ENCODE measurements around the gene PFDN4.

PFDN4 gene

DNA sequence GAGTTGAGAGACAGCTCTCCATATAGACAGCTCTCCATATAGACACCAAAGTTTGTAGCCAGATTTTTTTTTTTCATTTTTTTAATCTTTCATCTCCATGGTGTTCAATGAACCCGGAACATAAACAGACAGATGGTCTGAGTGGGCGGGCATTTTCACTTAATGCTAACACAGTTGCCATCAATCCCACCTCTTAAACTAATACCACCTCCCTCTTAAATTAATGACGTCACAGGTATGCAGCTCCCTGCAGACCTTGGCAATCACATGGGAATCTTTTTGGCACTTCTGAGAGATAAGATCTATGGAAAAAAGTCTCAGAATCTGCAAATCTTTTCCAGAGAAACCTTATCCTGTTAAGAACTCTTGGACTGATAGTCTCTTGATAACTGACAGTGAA is 43.2 kb downstream of the PFDN4 start:
- H3K36me3 ChIP-seq (replicated peaks in 1 of 2; ENCODE audit: control insufficient read depth in 2 of 2, insufficient read depth in 2 of 2, low read length in 2 of 2) = no peaks in the 10 kb centered on the region
- no CpG with 5 or more reads among the region's 3 CpGs for WGBS, 2 donors (ENCODE audit: extremely low coverage in 2 of 2, insufficient read length in 2 of 2, insufficient replicate concordance in 1 of 2)

DNA sequence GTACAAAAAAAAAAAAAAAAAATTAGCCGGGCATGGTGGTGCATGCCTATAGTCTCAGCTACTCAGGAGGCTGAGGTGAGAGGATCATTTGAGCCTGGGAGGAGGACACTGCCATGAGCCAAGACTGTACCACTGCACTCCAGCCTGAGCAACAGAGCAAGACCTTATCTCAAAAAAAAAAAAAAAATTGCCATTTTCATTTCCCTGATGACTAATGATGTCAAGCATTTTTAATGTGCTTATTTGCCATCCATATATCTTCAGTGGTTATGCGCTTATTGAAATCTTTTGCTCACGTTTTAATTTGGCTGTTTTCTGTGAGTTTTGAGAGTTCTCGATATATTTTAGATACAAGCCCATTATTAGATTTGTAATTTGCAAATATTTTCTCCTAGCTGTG is 46.7 kb downstream of the PFDN4 start:
- H3K36me3 ChIP-seq (replicated peaks in 1 of 2; ENCODE audit: control insufficient read depth in 2 of 2, insufficient read depth in 2 of 2, low read length in 2 of 2) = no peaks in the 10 kb centered on the region
- H3K4me3 ChIP-seq (ENCODE audit: low read length in 2 of 2) = no peak overlapping the region
- no peak overlapping the region for H3K18ac ChIP-seq (ENCODE audit: low read length)
- H2BK12ac ChIP-seq (ENCODE audit: low read length) = no peak overlapping the region
- no peak overlapping the region for H4K8ac ChIP-seq (ENCODE audit: low read depth, low read length)
- no peak overlapping the region for H3K9ac ChIP-seq (ENCODE audit: low read depth, low read length, poor library complexity)
- no peak overlapping the region for H3K14ac ChIP-seq (ENCODE audit: low read length)
- no peak overlapping the region for H3K4me2 ChIP-seq (ENCODE audit: insufficient read depth, low read length, poor library complexity, severe bottlenecking)
- H3K27me3 ChIP-seq (ENCODE audit: control insufficient read depth in 3 of 3, insufficient read depth in 3 of 3, low read depth in 1 of 3, low read length in 3 of 3) = no peaks in the 10 kb centered on the region
- H3K4ac ChIP-seq (ENCODE audit: low read length) = no peak overlapping the region
- no peaks in the 10 kb centered on the region for H3K4me1 ChIP-seq (ENCODE audit: control insufficient read depth in 2 of 2, insufficient read depth in 1 of 2, low read depth in 1 of 2, low read length in 2 of 2)
- no peak overlapping the region for H4K91ac ChIP-seq (ENCODE audit: low read depth, low read length, poor library complexity)
- no peak overlapping the region for H2BK5ac ChIP-seq (ENCODE audit: low read length)
- peaks cover 0 to 2% of the 10 kb centered on the region in 2 donors for H3K9me3 ChIP-seq (replicated peaks in 1 of 2; ENCODE audit: control insufficient read depth in 2 of 2, insufficient read depth in 1 of 2, low read depth in 1 of 2, low read length in 2 of 2)
- H3K27ac ChIP-seq (replicated peaks; ENCODE audit: low read length) = no peak overlapping the region
- H2AK5ac ChIP-seq (ENCODE audit: low read depth, low read length) = no peak overlapping the region
- DNase-seq (ENCODE audit: low spot score) = no peak
- no peak overlapping the region for H2AFZ ChIP-seq (ENCODE audit: low read length)
- no peaks in the 10 kb centered on the region for H3K79me1 ChIP-seq (ENCODE audit: low read depth, low read length)
- H3K23ac ChIP-seq (ENCODE audit: low read depth, low read length, poor library complexity) = no peak overlapping the region
- no peak overlapping the region for H2BK15ac ChIP-seq (ENCODE audit: low read length)
- no peak overlapping the region for H2BK120ac ChIP-seq (ENCODE audit: low read depth, low read length)
- no CpG with 5 or more reads among the region's 4 CpGs for WGBS, 2 donors (ENCODE audit: extremely low coverage in 2 of 2, insufficient read length in 2 of 2, insufficient replicate concordance in 1 of 2)

More for the DNA sequence above, 43.2 kb downstream of the PFDN4 start:
- Histone ChIP-seq H3K27ac (replicated peaks; ENCODE audit: low read length) (no peak overlapping the region), H3K23ac (ENCODE audit: low read depth, low read length, poor library complexity) (no peak overlapping the region), H2BK5ac (ENCODE audit: low read length) (no peak overlapping the region), H3K9me3 (replicated peaks in 1 of 2; ENCODE audit: control insufficient read depth in 2 of 2, insufficient read depth in 1 of 2, low read depth in 1 of 2, low read length in 2 of 2) (peaks cover 0 to 2% of the 10 kb centered on the region in 2 donors), H3K4me2 (ENCODE audit: insufficient read depth, low read length, poor library complexity, severe bottlenecking) (no peak overlapping the region), H3K27me3 (ENCODE audit: control insufficient read depth in 3 of 3, insufficient read depth in 3 of 3, low read depth in 1 of 3, low read length in 3 of 3) (no peaks in the 10 kb centered on the region), H2AFZ (ENCODE audit: low read length) (no peak overlapping the region), H3K18ac (ENCODE audit: low read length) (no peak overlapping the region), H4K91ac (ENCODE audit: low read depth, low read length, poor library complexity) (no peak overlapping the region), H4K8ac (ENCODE audit: low read depth, low read length) (no peak overlapping the region), H2BK120ac (ENCODE audit: low read depth, low read length) (no peak overlapping the region), H3K9ac (ENCODE audit: low read depth, low read length, poor library complexity) (no peak overlapping the region), H3K79me1 (ENCODE audit: low read depth, low read length) (no peaks in the 10 kb centered on the region), H2BK15ac (ENCODE audit: low read length) (no peak overlapping the region), H3K4me1 (ENCODE audit: control insufficient read depth in 2 of 2, insufficient read depth in 1 of 2, low read depth in 1 of 2, low read length in 2 of 2) (no peaks in the 10 kb centered on the region), H3K14ac (ENCODE audit: low read length) (no peak overlapping the region), H2BK12ac (ENCODE audit: low read length) (no peak overlapping the region), H3K4ac (ENCODE audit: low read length) (no peak overlapping the region), H3K4me3 (ENCODE audit: low read length in 2 of 2) (no peak overlapping the region), H2AK5ac (ENCODE audit: low read depth, low read length) (no peak overlapping the region)
- DNase-seq (ENCODE audit: low spot score) = no peak

DNA sequence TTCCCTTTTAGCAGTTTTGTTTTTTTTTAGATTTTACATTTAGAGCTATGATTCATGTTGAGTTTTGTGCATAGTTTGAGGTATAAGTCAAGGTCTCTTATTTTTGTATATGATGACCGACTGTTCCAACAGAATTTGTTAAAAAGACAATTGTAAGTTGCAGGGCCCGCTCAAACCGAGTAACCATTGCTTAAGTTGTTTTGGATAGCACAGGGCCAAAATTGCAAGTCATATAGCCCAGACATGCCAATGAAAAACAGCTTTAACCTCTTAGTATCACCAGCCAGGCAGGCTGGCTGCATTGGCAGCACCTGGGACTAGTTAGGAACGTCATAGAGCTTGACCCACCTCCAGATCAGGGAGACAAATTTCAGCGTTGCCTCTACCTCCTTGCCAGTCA is 47.3 kb downstream of the PFDN4 start:
- Histone ChIP-seq H2BK15ac (ENCODE audit: low read length) (no peak overlapping the region), H3K36me3 (replicated peaks in 1 of 2; ENCODE audit: control insufficient read depth in 2 of 2, insufficient read depth in 2 of 2, low read length in 2 of 2) (no peaks in the 10 kb centered on the region), H4K91ac (ENCODE audit: low read depth, low read length, poor library complexity) (no peak overlapping the region), H3K4ac (ENCODE audit: low read length) (no peak overlapping the region), H2BK12ac (ENCODE audit: low read length) (no peak overlapping the region), H2BK5ac (ENCODE audit: low read length) (no peak overlapping the region), H2AK5ac (ENCODE audit: low read depth, low read length) (no peak overlapping the region), H3K79me1 (ENCODE audit: low read depth, low read length) (no peaks in the 10 kb centered on the region), H3K14ac (ENCODE audit: low read length) (no peak overlapping the region), H3K9ac (ENCODE audit: low read depth, low read length, poor library complexity) (no peak overlapping the region), H2BK120ac (ENCODE audit: low read depth, low read length) (no peak overlapping the region), H3K4me2 (ENCODE audit: insufficient read depth, low read length, poor library complexity, severe bottlenecking) (no peak overlapping the region), H3K27me3 (ENCODE audit: control insufficient read depth in 3 of 3, insufficient read depth in 3 of 3, low read depth in 1 of 3, low read length in 3 of 3) (no peaks in the 10 kb centered on the region), H4K8ac (ENCODE audit: low read depth, low read length) (no peak overlapping the region), H3K9me3 (replicated peaks in 1 of 2; ENCODE audit: control insufficient read depth in 2 of 2, insufficient read depth in 1 of 2, low read depth in 1 of 2, low read length in 2 of 2) (peaks cover 0 to 2% of the 10 kb centered on the region in 2 donors), H3K27ac (replicated peaks; ENCODE audit: low read length) (no peak overlapping the region), H2AFZ (ENCODE audit: low read length) (no peak overlapping the region), H3K23ac (ENCODE audit: low read depth, low read length, poor library complexity) (no peak overlapping the region), H3K4me1 (ENCODE audit: control insufficient read depth in 2 of 2, insufficient read depth in 1 of 2, low read depth in 1 of 2, low read length in 2 of 2) (no peaks in the 10 kb centered on the region), H3K18ac (ENCODE audit: low read length) (no peak overlapping the region), H3K4me3 (ENCODE audit: low read length in 2 of 2) (no peak overlapping the region)
- WGBS, 2 donors (ENCODE audit: extremely low coverage in 2 of 2, insufficient read length in 2 of 2, insufficient replicate concordance in 1 of 2) = no CpG with 5 or more reads among the region's 5 CpGs
- no peak for DNase-seq (ENCODE audit: low spot score)

DNA sequence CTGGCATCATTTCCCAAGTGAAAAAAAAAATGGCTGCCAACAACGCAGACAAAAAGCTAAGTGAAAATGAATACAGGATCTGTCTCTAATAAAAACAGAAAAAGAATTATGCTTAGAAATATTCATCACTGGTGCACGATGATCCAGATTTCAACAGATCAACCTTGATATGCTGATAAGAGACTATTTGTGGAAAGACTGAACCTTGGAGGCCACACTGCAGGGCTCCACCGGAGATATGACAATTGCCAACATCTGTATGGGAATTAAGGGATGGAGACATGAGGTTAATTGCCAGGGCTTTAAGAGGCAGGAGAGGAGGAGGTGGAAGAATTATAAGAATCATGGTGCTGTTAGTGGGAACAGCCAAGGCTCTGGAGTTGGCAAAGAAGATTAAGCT is 48.3 kb downstream of the PFDN4 start:
- H3K27me3 ChIP-seq (ENCODE audit: control insufficient read depth in 3 of 3, insufficient read depth in 3 of 3, low read depth in 1 of 3, low read length in 3 of 3) = no peaks in the 10 kb centered on the region
- H3K79me1 ChIP-seq (ENCODE audit: low read depth, low read length) = no peaks in the 10 kb centered on the region
- H3K9me3 ChIP-seq (replicated peaks in 1 of 2; ENCODE audit: control insufficient read depth in 2 of 2, insufficient read depth in 1 of 2, low read depth in 1 of 2, low read length in 2 of 2) = no peaks in the 10 kb centered on the region
- H3K23ac ChIP-seq (ENCODE audit: low read depth, low read length, poor library complexity) = no peak overlapping the region
- no peak overlapping the region for H3K4ac ChIP-seq (ENCODE audit: low read length)
- H2BK5ac ChIP-seq (ENCODE audit: low read length) = no peak overlapping the region
- H3K36me3 ChIP-seq (replicated peaks in 1 of 2; ENCODE audit: control insufficient read depth in 2 of 2, insufficient read depth in 2 of 2, low read length in 2 of 2) = no peaks in the 10 kb centered on the region
- WGBS, 2 donors (ENCODE audit: extremely low coverage in 2 of 2, insufficient read length in 2 of 2, insufficient replicate concordance in 1 of 2) = no CpG with 5 or more reads among the region's 3 CpGs
- H4K91ac ChIP-seq (ENCODE audit: low read depth, low read length, poor library complexity) = no peak overlapping the region
- DNase-seq (ENCODE audit: low spot score) = no peak
- no peak overlapping the region for H3K27ac ChIP-seq (replicated peaks; ENCODE audit: low read length)
- no peak overlapping the region for H2BK120ac ChIP-seq (ENCODE audit: low read depth, low read length)
- no peak overlapping the region for H3K9ac ChIP-seq (ENCODE audit: low read depth, low read length, poor library complexity)
- no peak overlapping the region for H2AFZ ChIP-seq (ENCODE audit: low read length)
- H2BK12ac ChIP-seq (ENCODE audit: low read length) = no peak overlapping the region
- H3K4me2 ChIP-seq (ENCODE audit: insufficient read depth, low read length, poor library complexity, severe bottlenecking) = no peak overlapping the region
- no peak overlapping the region for H3K4me3 ChIP-seq (ENCODE audit: low read length in 2 of 2)
- no peak overlapping the region for H3K18ac ChIP-seq (ENCODE audit: low read length)
- H4K8ac ChIP-seq (ENCODE audit: low read depth, low read length) = no peak overlapping the region
- no peaks in the 10 kb centered on the region for H3K4me1 ChIP-seq (ENCODE audit: control insufficient read depth in 2 of 2, insufficient read depth in 1 of 2, low read depth in 1 of 2, low read length in 2 of 2)
- no peak overlapping the region for H2BK15ac ChIP-seq (ENCODE audit: low read length)
- H3K14ac ChIP-seq (ENCODE audit: low read length) = no peak overlapping the region
- H2AK5ac ChIP-seq (ENCODE audit: low read depth, low read length) = no peak overlapping the region
